Osteocyte (in vitro differentiated cells): ENCODE data around the gene TENM4. TPM values are rescaled to one million over a fixed set of nuclear protein-coding genes. Genes with fewer than 3 reads are reported as not detected.

Experiments
- DNase-seq: peaks from one replicate; pipeline ENCODE4 v3.0.0; 2021; ENCODE audit warnings: mixed read lengths; ENCODE audit not compliant: unreplicated experiment; ENCODE audit errors: extremely low spot score
- H3K27ac Mint-ChIP-seq: one replicate; pipeline ENCODE4 v1.8.0; 2021; ENCODE audit warnings: mild to moderate bottlenecking, mixed read lengths; ENCODE audit not compliant: unreplicated experiment
- H3K27me3 Mint-ChIP-seq: one replicate; pipeline ENCODE4 v1.8.0; 2021; ENCODE audit warnings: mixed read lengths; ENCODE audit not compliant: unreplicated experiment
- H3K36me3 Mint-ChIP-seq: one replicate; pipeline ENCODE4 v1.8.0; 2021; ENCODE audit warnings: mixed read lengths; ENCODE audit not compliant: unreplicated experiment
- H3K4me1 Mint-ChIP-seq: one replicate; pipeline ENCODE4 v1.8.0; 2021; ENCODE audit warnings: mixed read lengths; ENCODE audit not compliant: unreplicated experiment
- H3K4me3 Mint-ChIP-seq: one replicate; pipeline ENCODE4 v1.8.0; 2021; ENCODE audit warnings: mild to moderate bottlenecking, moderate library complexity, mixed read lengths; ENCODE audit not compliant: unreplicated experiment
- H3K9me3 Mint-ChIP-seq: one replicate; pipeline ENCODE4 v1.8.0; 2021; ENCODE audit warnings: mixed read lengths; ENCODE audit not compliant: unreplicated experiment
- CTCF ChIP-seq: fragments of 200-600 bp; sonication (generic); IDR thresholded peaks from 2 replicates; pipeline ENCODE4 v1.5.0; 2021; ENCODE audit warnings: antibody characterized with exemption, mild to moderate bottlenecking, moderate library complexity
- total RNA-seq: library from RNA; stranded (reverse); gene quantifications from 2 replicates; pipeline ENCODE4 v1.2.1, GENCODE V29; 2021

TENM4 gene
- total RNA-seq, 1 donor from 2014 or later = 74.1 TPM

DNA sequence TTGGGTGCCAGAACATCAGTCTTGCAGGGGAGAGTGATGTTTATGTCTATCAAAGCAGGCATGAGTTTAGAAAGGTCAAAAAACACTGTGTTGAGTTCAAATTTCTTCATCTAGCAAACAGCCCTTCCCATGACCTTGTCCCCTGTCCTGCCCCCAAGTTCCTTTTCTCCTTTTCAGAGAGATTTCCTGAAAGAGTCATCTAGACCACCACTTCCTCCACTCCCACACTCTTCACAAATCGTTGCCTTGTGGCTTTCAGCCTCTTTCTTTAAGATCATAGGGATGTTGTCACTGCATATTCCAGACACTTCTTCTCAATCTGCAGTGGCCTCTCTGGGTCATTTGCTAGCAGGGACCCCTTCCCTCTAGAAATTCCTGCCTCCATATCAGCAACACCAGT, 290.5 kb downstream of the TENM4 start:
- Mint-ChIP-seq H3K36me3 (no peaks in the 10 kb centered on the region), H3K4me3 (no peak overlapping the region), H3K27me3 (no peaks in the 10 kb centered on the region), H3K4me1 (peaks cover 2% of the 10 kb centered on the region), H3K27ac (no peak overlapping the region), H3K9me3 (no peaks in the 10 kb centered on the region)
- no peak for DNase-seq
- TF ChIP-seq CTCF = no peak

DNA sequence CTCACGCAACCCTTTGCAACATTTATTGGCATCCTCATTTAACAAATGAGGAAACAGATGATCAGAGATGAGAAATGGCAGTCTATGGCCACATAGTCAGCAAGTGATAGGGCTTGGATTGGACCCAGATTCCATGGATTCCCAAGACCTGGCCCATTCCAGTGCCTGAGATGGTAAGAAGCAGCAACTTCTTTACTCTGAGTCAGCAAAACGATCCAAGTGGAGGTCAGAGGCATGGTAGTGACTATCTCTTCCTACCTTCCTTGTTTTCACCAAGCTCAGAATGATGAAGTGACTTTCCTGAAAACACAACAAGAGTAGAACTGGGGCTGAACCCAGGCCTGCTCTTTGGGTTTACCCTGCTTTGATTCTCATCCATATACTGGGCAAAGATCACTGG, 293.1 kb downstream of the TENM4 start:
- DNase-seq = no peak
- no peak for TF ChIP-seq CTCF
- H3K4me3 Mint-ChIP-seq = no peak overlapping the region
- H3K9me3 Mint-ChIP-seq = peaks cover under 1% of the 10 kb centered on the region
- H3K36me3 Mint-ChIP-seq = no peaks in the 10 kb centered on the region
- H3K27me3 Mint-ChIP-seq = peaks cover 2% of the 10 kb centered on the region
- no peak overlapping the region for H3K27ac Mint-ChIP-seq
- H3K4me1 Mint-ChIP-seq = peaks cover 2% of the 10 kb centered on the region

- peaks cover 7% of the 10 kb centered on the region for H3K9me3 Mint-ChIP-seq
- H3K4me1 Mint-ChIP-seq = no peaks in the 10 kb centered on the region
- no peak for DNase-seq
- no peak overlapping the region for H3K4me3 Mint-ChIP-seq
- no peak overlapping the region for H3K27ac Mint-ChIP-seq
- H3K36me3 Mint-ChIP-seq = no peaks in the 10 kb centered on the region
- peaks cover 2% of the 10 kb centered on the region for H3K27me3 Mint-ChIP-seq
- TF ChIP-seq CTCF = no peak
These were observed 293.8 kb downstream of the TENM4 start for GRCh38 chr11:79147011-79147410.

DNA sequence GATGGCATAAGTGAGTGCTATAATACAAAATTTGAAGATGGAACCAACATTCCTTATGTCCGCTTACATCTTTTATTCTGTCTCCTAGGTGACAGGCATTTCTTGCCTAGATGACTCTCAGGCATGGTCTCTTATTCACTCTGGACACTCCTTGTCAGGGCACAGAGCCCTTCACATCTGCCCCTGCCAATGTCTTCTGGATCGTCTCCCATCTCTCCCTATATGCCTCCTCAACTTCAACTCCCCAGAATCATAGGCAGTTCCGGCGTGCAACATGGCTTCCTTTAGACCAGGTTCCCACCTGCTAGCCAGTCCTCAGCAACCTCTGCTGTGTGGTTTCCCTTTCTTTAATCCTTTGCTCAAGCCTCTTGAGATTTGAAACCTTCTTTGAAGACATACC, 300.9 kb downstream of the TENM4 start:
- no peak overlapping the region for H3K4me3 Mint-ChIP-seq
- no peak for DNase-seq
- H3K27me3 Mint-ChIP-seq = peaks cover 9% of the 10 kb centered on the region
- no peak for TF ChIP-seq CTCF
- peaks cover 16% of the 10 kb centered on the region for H3K9me3 Mint-ChIP-seq
- H3K4me1 Mint-ChIP-seq = no peaks in the 10 kb centered on the region
- H3K36me3 Mint-ChIP-seq = no peaks in the 10 kb centered on the region
- H3K27ac Mint-ChIP-seq = no peak overlapping the region

DNA sequence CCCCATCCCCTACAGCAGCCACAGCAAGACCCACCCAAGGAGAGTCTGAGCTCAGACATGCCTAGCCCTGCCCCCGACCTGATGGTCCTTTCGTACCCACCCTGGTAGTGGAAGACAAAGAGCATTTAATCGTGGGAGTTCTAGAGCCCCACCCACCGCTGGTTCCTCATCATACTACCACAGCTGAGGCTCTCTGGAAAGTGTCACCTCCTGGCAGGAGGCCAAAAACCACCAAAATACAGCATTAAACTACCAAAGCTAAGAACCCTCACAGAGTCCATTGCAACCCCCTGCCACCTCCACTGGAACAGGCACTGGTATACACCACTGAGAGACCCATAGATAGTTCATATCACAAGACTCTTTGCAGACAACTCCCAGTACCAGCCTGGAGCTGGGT, 311.1 kb downstream of the TENM4 start:
- TF ChIP-seq CTCF = no peak
- Mint-ChIP-seq H3K27me3 (peaks cover 2% of the 10 kb centered on the region), H3K27ac (no peak overlapping the region), H3K36me3 (peaks cover 7% of the 10 kb centered on the region), H3K4me3 (no peak overlapping the region), H3K4me1 (peaks cover 15% of the 10 kb centered on the region), H3K9me3 (peaks cover 36% of the 10 kb centered on the region)
- DNase-seq = no peak
